Colon (tissue), 2 donors: ENCODE measurements around the gene RTL1.

ENCODE experiments used
- FAIRE-seq: peaks from 2 replicates; lab custom pipeline; 2012; peaks lifted over from hg19 to GRCh38; lab: Jason Lieb, UNC
- donor health status: control.
- donor health status: control.

The RTL1 gene

DNA sequence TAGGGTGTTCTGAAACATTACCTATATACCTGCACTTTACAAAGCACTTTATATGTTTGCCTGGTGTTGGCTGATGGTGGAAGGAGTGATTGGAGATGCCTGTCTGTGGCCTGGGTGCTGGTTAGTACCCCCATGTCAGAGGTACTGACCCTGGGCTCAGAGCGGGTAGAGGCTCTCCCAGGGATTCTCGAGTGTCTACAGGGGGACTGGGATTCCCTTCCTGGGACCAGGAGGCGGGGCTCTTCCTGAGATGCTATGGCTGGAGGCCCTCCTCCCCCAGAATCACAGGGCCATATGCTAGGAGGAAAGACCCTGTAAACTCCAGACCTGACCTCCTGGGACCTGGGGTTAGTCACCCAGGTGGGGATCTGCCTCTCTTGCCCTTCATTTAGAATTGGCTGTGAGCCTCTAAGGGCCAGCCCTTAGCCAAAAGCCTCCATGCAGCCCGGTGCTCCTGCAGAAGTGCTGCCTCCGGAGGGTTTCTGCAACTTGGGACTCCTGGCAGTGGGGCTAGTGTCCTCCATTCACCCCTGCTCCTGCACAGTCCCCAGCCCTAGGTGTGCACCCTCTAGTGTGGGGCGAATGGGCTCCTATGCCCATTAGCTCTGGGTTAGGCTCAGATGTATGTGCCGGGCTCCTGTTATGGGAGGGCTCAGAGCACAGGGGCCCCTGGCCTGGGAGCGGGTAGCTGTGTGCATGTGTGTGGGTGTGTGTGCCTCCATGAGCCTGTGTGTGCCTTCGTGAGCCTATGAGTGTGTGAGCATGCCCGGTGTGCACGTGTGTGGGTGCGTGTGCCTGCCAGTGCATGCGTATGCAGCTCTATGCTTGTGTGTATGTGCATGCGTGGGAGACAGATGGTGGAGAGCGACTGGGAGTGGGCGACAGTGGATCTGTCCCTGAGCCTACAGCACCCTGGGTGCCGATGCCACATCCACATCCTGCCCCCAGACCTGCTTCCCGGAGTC, 36.6 kb downstream of the RTL1 start:
- FAIRE-seq = no peak

DNA sequence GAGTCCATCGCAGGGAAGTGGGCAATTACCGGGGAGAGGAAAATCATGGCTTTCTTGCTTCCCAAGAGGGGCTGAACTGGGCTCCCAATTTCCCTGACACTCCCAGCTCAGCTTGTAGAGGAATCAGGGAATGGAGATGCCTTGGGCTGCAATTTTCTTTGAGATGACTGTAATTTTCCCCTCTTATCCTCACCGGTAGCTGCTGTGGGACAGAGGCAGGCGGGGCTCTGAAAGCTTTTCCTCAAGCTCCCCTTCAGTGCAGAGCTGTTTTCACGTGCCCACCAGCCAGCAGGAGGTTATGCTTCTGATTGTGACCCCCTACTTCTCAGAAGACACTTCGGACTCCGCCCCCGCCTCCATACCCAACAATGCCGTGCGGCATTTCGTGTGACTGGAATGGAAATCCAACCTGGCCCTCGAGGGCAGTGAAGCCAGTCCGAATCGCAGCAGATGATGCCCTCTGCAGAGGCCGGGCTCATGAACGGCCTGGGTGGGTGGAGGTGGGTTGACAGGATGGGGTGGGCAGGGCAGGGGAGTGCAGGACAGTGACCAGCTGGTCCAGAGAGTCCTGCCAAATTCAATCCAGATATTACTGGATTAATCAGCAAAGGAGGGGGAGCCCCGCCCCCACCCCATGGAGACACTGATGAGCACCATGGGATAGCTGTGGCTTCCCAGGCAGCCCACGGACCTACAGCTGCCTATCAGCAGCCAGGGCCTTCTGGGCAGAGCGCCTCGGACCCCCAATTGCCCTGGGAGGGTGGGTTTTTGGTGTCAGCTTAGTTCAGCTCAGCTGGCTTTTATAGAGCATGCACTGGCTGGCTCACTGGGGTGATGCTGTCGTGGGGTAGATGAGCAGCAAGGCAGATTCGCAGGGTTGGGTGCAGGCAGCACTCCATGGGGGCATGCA, 37.6 kb downstream of the RTL1 start:
- FAIRE-seq = no peak

- FAIRE-seq = no peak
Observed at GRCh38 chr14:100864960-100865681, 38.4 kb downstream of the RTL1 start.

DNA sequence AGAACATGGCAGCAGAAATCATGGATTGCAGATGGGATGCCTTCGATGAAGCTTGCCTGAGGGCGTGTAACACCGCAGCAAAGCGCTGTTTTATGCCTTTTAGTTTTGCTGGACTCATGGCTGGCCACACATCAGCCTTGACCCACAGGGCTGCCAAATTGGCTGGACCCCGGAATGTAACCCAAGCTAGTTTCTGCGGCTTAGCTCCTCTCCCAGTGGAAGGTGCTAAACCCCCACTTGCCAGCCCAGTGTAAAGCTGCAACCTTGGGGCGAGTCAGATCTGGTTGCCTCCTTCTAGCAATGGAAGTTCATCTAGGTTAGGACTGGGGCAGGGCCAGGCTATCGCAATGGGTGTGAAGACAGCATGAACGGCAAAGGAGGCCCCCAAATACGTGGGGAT, 39.3 kb downstream of the RTL1 start:
- FAIRE-seq = no peak

GRCh38 chr14:100862793-100863192, 40.7 kb downstream of the RTL1 start:
- FAIRE-seq = no peak

GRCh38 chr14:100862277-100862676, 41.2 kb downstream of the RTL1 start:
- no peak for FAIRE-seq

- FAIRE-seq = no peak
Observed at GRCh38 chr14:100861937-100862247, 41.6 kb downstream of the RTL1 start.

DNA sequence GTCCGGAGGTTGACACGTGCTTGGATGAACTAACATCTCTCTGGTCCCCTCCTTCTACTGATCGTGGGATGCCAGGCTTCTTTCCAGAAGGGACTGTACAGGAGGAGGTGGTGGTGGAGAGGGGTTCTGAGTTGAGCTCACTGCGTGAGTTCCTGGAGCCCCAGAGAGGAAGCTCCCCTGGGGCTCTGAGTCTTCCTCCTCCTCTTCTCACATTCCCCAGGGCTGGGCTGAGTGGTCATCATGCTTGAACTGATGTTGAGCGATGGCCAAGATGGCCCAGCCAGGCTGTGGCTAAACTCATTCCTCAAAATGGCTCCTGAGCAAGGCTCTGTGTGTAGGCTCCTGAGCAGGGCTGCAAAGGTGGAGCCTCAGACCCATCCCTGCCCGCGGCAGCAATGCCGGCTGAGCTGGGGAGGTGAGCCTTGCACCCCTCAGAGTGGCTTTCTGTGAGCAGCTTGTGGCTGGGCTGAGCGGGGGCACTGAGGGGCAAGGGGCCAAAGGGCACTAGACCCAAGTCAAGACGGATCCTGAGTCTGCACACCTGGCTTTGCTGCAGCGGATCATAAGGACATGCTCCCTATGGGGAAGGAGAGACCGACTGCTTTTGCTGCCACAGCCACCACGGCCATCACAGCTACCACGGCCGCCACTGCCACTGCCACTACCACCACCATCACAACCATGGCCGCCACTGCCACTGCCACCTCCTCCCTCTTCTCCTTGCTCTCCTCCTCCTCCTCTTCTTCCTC, 42.2 kb downstream of the RTL1 start:
- no peak for FAIRE-seq

DNA sequence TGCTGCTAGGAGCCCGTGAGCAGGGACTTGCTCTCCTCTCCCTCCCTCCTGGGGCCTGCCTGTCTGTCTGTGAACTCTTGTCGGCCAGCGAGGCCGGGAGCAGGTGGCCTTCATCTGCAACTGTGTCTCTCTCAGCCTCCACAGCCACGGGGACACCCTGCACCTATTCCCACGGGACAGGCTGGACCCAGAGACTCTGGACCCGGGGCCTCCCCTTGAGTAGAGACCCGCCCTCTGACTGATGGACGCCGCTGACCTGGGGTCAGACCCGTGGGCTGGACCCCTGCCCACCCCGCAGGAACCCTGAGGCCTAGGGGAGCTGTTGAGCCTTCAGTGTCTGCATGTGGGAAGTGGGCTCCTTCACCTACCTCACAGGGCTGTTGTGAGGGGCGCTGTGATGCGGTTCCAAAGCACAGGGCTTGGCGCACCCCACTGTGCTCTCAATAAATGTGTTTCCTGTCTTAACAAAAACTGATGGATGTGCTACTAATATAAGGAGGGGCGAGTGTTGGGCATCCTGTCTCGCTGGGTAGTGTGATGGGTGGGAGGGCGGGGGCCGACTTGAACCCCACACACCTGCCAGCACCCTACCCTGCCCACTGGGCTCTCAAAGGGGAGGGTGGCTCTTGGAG, 42.9 kb downstream of the RTL1 start:
- FAIRE-seq = no peak

DNA sequence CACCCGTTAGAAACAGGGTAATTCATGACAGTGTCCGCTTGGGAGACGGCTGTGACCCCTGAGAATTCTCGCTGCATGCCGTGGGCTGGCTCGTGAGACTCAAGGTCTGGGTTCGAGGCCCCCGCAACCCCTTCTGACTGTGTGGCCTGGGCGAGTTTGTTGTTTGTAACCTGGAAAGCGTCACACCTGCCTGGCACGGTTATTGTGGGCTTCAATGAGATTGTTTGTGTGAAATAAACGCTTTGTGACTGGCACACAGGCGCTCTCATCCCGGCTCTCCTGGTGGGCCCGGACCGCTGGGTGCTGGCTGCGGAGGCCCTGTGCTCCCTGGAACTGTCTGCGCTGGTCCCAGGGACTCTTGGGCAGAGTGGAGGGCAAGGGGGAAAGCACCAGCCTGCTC, 43.7 kb downstream of the RTL1 start:
- FAIRE-seq = no peak

DNA sequence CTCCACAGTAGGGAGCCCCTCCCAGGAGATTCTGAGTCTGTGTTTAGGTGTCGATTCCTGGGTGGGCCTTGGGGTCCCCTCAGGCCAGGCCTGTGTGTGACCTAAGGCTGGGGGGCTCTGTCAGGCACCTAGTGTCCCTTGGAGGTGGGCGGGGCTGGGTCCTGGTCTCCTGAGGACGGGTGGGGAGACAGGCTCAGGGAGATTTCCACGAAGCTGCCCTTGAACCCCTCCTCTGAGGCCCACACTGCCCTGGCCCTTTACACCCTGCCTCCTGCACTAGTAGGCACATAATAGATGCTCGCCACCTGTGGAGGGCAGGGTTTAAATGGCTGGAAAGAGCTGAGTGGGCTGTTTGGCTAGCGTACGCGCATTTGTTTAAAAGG, 44.7 kb downstream of the RTL1 start:
- no peak for FAIRE-seq

- FAIRE-seq = no peak
Observed at GRCh38 chr14:100857923-100858837, 45.3 kb downstream of the RTL1 start.

DNA sequence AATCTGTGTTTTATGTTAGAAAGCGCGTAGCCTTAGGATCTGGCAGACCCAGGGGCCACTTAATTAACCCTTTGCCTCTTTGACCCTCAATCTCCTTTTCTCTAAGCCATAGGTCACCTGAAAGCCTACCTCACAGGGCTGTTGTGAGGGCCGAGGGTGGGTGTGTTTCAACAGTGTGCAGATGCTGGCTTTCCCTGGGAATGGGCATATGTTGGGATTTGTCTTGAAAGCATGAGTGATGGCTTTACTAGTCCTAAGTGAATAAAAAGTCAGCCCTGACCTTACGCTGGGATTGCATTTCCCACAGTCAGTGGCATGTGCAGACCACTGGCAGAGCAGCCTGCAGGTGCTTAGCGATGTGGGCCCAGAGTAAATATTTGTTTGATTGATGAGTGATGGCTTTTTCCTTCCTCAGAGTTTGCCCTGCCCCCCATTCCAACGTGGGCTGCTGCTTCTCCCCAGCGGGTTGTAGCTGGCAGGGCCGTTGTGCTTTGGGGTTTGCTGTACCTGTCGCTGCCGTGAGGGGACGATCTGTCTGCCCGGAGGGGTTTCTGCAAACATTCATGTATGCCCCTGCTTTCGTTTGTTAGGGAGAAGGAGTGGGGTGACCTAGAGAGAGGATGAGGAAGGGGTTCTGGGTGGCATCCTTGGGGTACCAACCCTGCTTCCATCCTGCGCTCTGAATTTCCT, 46.1 kb downstream of the RTL1 start:
- FAIRE-seq = no peak

DNA sequence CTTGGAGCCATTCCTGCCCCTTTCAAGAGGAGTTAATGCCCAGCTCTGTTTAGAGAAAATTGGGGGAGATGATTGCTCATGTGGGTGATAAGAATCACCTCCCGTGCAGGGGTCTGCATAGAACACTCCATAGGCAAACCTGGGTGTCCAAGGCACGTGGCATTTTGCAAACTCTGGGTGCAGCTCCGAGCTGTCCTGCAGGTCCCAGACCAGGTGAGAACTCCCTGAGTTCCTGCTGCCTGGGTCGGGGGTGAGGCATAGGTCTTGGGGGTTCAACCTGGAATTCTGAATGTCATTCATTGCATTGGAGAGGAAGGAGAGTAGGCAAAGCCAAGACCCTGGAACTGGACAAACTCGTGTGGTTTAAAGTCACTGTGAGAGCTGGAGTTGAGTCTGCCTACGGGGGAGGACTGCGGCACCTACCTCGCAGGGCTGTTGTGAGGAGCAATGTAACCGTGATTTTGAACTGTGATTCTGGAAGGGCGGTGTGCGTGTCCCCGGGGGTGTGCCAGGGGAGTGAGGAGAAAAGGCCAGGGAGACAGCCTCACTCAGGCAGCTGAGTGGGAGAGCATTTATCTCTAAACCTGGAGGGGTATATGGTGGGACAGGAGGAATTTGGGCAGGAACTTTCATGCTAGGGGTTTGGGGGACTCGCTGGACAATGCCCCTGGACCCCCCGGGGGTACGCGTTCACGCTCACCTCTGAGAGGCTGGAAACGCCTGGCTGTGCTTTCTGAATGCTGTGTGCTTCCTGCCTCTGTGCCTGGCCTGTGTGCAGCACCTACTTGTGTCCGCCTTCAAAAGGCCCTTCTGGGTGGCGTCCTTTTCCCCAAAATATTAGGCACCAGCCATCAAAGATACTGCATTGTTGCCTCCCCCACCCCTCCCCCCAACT, 47.2 kb downstream of the RTL1 start:
- FAIRE-seq = no peak

DNA sequence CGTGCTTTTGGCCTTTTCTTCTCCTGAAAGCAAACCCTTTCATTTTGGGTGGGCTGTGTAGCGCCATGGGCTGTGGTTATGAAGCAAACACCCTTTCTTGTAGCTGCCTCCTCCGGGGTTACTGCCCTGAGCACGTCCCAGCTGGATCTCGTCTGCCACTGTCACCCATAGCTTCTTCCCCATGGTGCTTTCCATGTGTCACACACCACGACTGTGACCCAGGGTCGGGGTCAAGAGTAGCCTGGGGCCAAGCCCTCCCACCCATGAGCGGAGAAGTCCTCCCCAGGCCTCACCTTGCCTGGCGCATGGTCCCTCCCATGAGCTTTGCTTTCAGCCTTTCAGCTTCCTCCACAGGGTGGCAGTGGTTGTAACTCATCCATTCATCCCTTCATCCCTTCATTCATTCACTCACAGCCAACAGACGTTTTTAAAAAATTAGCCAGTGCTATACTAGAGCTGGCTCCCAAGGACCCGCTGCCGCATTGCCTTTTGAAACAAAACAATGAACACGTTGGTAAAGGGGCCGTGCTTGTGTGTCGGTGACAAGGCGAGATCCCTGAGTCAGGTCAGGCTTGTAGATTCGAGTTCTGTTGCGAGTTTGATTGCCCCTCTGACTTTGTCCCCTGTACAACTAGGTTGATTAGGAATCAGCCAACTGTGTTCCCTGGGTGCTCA, 48.1 kb downstream of the RTL1 start:
- FAIRE-seq = no peak

DNA sequence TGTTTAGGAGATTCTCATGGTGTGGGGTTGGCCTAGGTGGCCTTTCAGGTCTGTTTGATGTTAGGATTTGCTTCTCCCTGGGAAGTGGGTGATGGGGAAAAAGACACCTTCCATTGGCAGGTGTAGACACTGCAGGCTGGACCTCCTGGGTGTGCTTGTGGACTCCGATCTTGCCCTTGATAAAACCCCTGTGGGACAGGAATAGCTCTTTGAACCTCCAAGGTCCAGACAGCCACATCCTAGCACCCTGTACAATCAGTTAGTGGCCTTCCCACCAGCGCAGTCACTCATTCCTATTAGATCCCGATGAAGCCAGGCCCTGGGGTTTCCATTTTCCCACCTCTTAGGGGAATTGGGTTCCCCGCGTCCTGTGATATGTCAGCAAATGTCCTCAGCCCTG, 49.1 kb downstream of the RTL1 start:
- no peak for FAIRE-seq

DNA sequence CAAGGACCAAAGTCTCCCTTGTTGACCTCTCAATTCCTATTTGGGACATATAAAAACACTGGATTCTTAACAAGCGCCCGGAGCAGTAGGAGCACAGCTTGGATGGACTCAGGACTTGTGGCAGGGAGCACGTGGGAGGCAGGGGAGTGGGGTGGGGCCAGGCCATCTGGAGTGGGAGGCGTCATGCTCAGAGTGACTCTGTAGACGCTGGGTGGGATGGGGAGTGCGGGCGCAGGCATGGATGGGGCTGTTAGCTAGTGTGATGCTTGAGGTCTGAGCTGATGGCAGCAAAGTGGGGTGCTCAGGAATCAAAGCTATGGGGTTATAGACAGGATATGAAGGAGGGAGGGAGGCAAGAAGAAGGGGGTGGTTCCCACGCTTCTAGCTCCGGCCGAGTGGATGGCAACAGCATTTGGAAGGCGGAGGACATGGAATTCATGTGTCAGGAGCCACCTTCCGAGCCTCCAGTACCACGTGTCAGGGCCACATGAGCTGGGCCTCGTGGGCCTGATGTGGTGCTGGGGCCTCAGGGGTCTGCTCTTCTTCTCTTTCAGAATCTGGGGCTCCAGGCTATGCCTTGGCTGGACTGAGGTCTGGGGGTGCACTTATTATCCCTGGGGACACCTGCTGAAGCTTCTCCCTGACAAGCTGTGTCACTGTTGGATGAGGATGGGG, 51.4 kb downstream of the RTL1 start:
- no peak for FAIRE-seq

GRCh38 chr14:100851586-100851916, 52.0 kb downstream of the RTL1 start:
- no peak for FAIRE-seq
